Type B pancreatic cell (in vitro differentiated cells): Measurements from ENCODE around the gene DUSP22. TPM values are rescaled to one million over a fixed set of nuclear protein-coding genes. Genes with fewer than 3 reads are reported as not detected.

Experiments used
- DNase-seq: peaks from one replicate; pipeline ENCODE4 v3.0.0; 2021; ENCODE audit warnings: mixed read lengths; ENCODE audit not compliant: unreplicated experiment; ENCODE audit errors: extremely low spot score
- H3K27ac Mint-ChIP-seq: 2 replicates; pipeline ENCODE4 v1.8.0; 2021; ENCODE audit warnings: mild to moderate bottlenecking, mixed read lengths
- H3K27me3 Mint-ChIP-seq: 2 replicates; pipeline ENCODE4 v1.8.0; 2021; ENCODE audit warnings: mixed read lengths
- H3K36me3 Mint-ChIP-seq: 2 replicates; pipeline ENCODE4 v1.8.0; 2021; ENCODE audit warnings: mixed read lengths
- H3K4me1 Mint-ChIP-seq: one replicate; pipeline ENCODE4 v1.8.0; 2021; ENCODE audit warnings: mixed read lengths; ENCODE audit not compliant: unreplicated experiment
- H3K4me3 Mint-ChIP-seq: 2 replicates; pipeline ENCODE4 v1.8.0; 2021; ENCODE audit warnings: mild to moderate bottlenecking, mixed read lengths
- H3K9me3 Mint-ChIP-seq: 2 replicates; pipeline ENCODE4 v1.8.0; 2021; ENCODE audit warnings: mixed read lengths
- total RNA-seq: library from RNA; stranded (reverse); gene quantifications from 2 replicates; pipeline ENCODE4 v1.2.1, GENCODE V29; 2021; ENCODE audit warnings: low replicate concordance
- TF ChIP-seq, protein P1 (sequence below): fragments of 200-600 bp; sonication (generic); conservative IDR thresholded peaks from 2 replicates; pipeline ENCODE4 v1.5.0; 2021; ENCODE audit warnings: antibody characterized with exemption, mild to moderate bottlenecking

Gene DUSP22
- total RNA-seq, 1 donor from 2014 or later = 25.0 TPM

- H3K4me3 Mint-ChIP-seq = no peak overlapping the region
- peaks cover 9% of the 10 kb centered on the region for H3K36me3 Mint-ChIP-seq
- no peak overlapping the region for H3K27ac Mint-ChIP-seq
- TF ChIP-seq, protein P1, sequence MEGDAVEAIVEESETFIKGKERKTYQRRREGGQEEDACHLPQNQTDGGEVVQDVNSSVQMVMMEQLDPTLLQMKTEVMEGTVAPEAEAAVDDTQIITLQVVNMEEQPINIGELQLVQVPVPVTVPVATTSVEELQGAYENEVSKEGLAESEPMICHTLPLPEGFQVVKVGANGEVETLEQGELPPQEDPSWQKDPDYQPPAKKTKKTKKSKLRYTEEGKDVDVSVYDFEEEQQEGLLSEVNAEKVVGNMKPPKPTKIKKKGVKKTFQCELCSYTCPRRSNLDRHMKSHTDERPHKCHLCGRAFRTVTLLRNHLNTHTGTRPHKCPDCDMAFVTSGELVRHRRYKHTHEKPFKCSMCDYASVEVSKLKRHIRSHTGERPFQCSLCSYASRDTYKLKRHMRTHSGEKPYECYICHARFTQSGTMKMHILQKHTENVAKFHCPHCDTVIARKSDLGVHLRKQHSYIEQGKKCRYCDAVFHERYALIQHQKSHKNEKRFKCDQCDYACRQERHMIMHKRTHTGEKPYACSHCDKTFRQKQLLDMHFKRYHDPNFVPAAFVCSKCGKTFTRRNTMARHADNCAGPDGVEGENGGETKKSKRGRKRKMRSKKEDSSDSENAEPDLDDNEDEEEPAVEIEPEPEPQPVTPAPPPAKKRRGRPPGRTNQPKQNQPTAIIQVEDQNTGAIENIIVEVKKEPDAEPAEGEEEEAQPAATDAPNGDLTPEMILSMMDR = no peak
- no peaks in the 10 kb centered on the region for H3K27me3 Mint-ChIP-seq
- peaks cover 6% of the 10 kb centered on the region for H3K9me3 Mint-ChIP-seq
- no peaks in the 10 kb centered on the region for H3K4me1 Mint-ChIP-seq
- no peak for DNase-seq
Measured at GRCh38 chr6:343960-344815, 51.9 kb downstream of the DUSP22 start.

DNA sequence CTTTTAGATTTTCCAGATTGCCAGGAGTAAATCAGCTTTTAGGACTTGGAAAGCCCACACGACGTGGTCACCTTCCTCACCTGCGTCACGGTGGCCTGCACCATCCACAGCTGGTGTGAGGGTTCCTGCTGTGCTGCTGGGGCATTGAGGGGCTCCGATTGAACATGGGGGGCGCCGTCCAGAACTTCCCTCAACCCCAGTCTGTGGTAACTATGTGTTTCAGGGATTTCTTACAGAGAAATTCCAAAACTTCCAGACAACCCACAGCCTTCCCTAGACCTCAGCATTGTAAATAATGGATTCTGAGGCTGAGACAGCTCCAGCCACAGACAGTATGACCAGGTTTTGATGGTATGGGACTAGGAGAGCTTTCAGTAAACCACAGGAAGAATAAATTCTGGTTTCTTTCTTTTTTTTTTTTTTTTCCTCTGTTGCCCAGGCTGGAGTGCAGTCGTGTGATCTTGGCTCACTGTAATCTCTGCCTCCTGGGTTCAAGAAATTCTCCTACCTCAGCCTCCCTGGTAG, 52.6 kb downstream of the DUSP22 start:
- Mint-ChIP-seq H3K27me3 (no peaks in the 10 kb centered on the region), H3K36me3 (peaks cover 11% of the 10 kb centered on the region), H3K9me3 (peaks cover 6% of the 10 kb centered on the region), H3K27ac (no peak overlapping the region), H3K4me1 (no peaks in the 10 kb centered on the region), H3K4me3 (no peak overlapping the region)
- TF ChIP-seq, protein P1 = no peak
- no peak for DNase-seq

DNA sequence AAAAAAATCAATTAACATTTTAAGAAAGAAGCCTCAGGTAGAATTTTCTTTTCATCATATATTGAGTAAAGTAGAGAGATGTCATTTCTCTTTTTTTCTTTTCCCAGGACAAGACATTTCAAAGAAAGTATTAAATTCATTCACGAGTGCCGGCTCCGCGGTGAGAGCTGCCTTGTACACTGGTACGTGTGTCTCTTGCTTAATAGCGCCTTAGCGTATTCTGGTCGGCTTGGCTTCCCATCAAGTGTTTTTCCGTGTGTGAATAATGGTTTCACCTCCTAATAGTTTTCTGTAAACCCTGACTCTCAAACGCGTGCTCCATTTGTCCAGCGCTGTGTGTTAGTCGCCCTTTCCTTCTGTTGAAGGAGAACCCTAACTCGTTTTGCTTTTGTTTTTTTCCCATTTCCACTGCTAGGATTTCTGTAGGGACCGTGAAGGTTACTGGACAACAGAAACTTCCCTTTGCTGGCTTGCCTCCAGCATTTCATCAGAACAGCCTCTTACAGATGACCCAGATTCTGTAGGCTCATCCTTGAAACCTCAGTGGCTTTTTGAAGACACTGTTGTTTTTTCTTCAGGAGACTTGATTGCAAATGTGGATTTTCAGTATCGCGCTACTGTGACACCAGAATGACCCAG, 53.6 kb downstream of the DUSP22 start:
- no peak overlapping the region for H3K4me3 Mint-ChIP-seq
- no peaks in the 10 kb centered on the region for H3K27me3 Mint-ChIP-seq
- no peak for DNase-seq
- no peak overlapping the region for H3K27ac Mint-ChIP-seq
- TF ChIP-seq, protein P1 = no peak
- H3K36me3 Mint-ChIP-seq = peaks cover 11% of the 10 kb centered on the region
- H3K9me3 Mint-ChIP-seq = peaks cover 6% of the 10 kb centered on the region
- no peaks in the 10 kb centered on the region for H3K4me1 Mint-ChIP-seq

DNA sequence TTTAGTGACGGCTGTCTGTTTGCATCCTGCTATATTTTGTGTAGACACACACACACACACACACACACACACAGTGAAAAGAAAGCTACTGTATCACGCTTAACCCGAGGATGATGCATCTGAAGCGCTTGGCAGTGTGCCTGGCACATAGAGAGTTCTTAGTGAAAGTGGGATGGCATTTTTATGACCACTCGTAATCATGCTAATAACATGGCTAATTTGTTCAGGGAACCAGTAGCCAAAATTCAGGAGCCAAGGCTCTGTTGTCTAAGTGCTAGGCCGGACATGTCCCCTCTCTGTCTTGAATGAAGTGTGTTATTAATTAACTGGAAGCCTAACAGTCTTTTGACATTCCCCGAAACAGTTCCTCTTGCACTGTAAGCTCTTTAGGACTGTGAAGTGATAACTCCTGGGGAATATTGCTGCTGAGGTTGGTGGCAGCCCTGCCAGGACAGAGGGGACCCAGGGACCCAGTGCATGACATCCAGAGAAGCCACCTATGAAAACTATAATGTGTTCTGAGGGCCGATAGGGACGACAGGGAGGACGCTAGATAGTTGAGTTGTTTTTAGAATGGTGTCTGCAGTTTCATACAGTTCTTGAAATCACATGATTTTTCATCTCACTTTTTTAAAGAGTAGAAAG, 54.2 kb downstream of the DUSP22 start:
- Mint-ChIP-seq H3K27me3 (no peaks in the 10 kb centered on the region), H3K27ac (no peak overlapping the region), H3K4me3 (no peak overlapping the region), H3K36me3 (peaks cover 11% of the 10 kb centered on the region), H3K9me3 (peaks cover 6% of the 10 kb centered on the region), H3K4me1 (no peaks in the 10 kb centered on the region)
- no peak for DNase-seq
- TF ChIP-seq, protein P1 = no peak

DNA sequence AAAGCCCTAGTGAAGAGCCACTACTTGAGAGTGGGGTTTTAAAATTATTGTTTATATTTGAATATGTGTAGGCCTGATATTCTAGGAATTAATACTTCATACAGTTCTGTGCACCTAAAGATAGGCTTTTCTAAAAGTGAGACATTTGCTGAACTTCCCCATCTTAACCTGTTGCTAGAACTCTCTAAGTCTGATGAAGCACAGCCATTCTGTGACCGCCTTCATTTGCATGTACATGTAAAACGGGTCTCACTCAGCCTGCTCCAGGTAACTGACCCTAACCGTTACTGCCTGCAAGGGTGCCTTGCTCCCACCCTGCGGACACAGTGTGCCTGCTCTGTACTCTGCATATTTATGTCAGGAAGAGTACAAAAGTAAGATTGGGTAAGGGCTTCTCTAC, 54.9 kb downstream of the DUSP22 start:
- TF ChIP-seq, protein P1 = no peak
- peaks cover 6% of the 10 kb centered on the region for H3K9me3 Mint-ChIP-seq
- H3K27me3 Mint-ChIP-seq = no peaks in the 10 kb centered on the region
- peaks cover 11% of the 10 kb centered on the region for H3K36me3 Mint-ChIP-seq
- no peaks in the 10 kb centered on the region for H3K4me1 Mint-ChIP-seq
- H3K27ac Mint-ChIP-seq = no peak overlapping the region
- H3K4me3 Mint-ChIP-seq = no peak overlapping the region
- no peak for DNase-seq
